Mesenchymal stem cell (in vitro differentiated cells and primary cell): ENCODE results near the gene WNT10A.

Experiments used
- DNase-seq: peaks from one replicate; pipeline ENCODE4 v3.0.0-alpha.2; 2013
- H2AFZ ChIP-seq: one replicate; pipeline ENCODE4 v1.6.1; 2013; ENCODE audit warnings: low read depth, mild to moderate bottlenecking, control low read depth, inconsistent platforms, low read length, moderate library complexity
- H2AK5ac ChIP-seq: 2 replicates; pipeline ENCODE4 v1.6.1; 2013; ENCODE audit warnings: low read length, moderate library complexity, mild to moderate bottlenecking, inconsistent platforms; ENCODE audit not compliant: severe bottlenecking
- H2BK120ac ChIP-seq: one replicate; pipeline ENCODE4 v1.6.1; 2013; ENCODE audit warnings: low read depth, mild to moderate bottlenecking, inconsistent platforms, low read length, moderate library complexity
- H2BK12ac ChIP-seq, 2 experiments: one replicate each; pipeline ENCODE4 v1.6.1; 2013; ENCODE audit warnings: inconsistent platforms in 2 of 2, low read length in 2 of 2, mild to moderate bottlenecking in 2 of 2, moderate library complexity in 2 of 2, control low read depth in 1 of 2
- H2BK15ac ChIP-seq: one replicate; pipeline ENCODE4 v1.6.1; 2013; ENCODE audit warnings: mild to moderate bottlenecking, low read depth, inconsistent platforms; ENCODE audit not compliant: poor library complexity, severe bottlenecking
- H2BK5ac ChIP-seq: 2 replicates; pipeline ENCODE4 v1.6.1; 2013; ENCODE audit warnings: low read depth, mild to moderate bottlenecking, low read length, control low read depth, inconsistent platforms; ENCODE audit not compliant: poor library complexity, severe bottlenecking
- H3K14ac ChIP-seq, 2 experiments: one replicate each; pipeline ENCODE4 v1.6.1; 2013; ENCODE audit warnings: inconsistent platforms in 2 of 2, low read length in 2 of 2, control low read depth in 1 of 2, mild to moderate bottlenecking in 1 of 2, moderate library complexity in 1 of 2
- H3K18ac ChIP-seq, 2 experiments: one replicate each; pipeline ENCODE4 v1.6.1; 2013; ENCODE audit warnings: inconsistent platforms in 2 of 2, low read length in 2 of 2, control low read depth in 1 of 2, low read depth in 1 of 2, mild to moderate bottlenecking in 1 of 2
- H3K23ac ChIP-seq, 2 experiments: one replicate each; pipeline ENCODE4 v1.6.1; 2013; ENCODE audit warnings: inconsistent platforms in 2 of 2, low read length in 2 of 2, mild to moderate bottlenecking in 2 of 2, moderate library complexity in 2 of 2, control low read depth in 1 of 2
- H3K27ac ChIP-seq: 2 replicates; pipeline ENCODE4 v1.5.1; 2013; ENCODE audit warnings: mild to moderate bottlenecking, moderate library complexity, low read length, control low read depth, inconsistent platforms; ENCODE audit not compliant: poor library complexity, severe bottlenecking
- H3K27me3 ChIP-seq, 2 experiments: 2 replicates each; pipeline versions ENCODE4 v1.6.1 to v1.7.0; 2013; ENCODE audit warnings: low read length in 2 of 2, mild to moderate bottlenecking in 2 of 2, moderate library complexity in 2 of 2, control low read depth in 1 of 2, inconsistent platforms in 1 of 2; ENCODE audit not compliant: control insufficient read depth in 1 of 2, insufficient read depth in 1 of 2
- H3K36me3 ChIP-seq, 2 experiments: 2 replicates each; pipeline versions ENCODE4 v1.6.1 to v1.7.0; 2013; ENCODE audit warnings: low read length in 2 of 2, control low read depth in 1 of 2, inconsistent platforms in 1 of 2, low read depth in 1 of 2, mild to moderate bottlenecking in 1 of 2; ENCODE audit not compliant: insufficient read depth in 2 of 2, control insufficient read depth in 1 of 2
- H3K4ac ChIP-seq, 2 experiments: one replicate each; pipeline ENCODE4 v1.6.1; 2013; ENCODE audit warnings: inconsistent platforms in 2 of 2, low read length in 2 of 2, mild to moderate bottlenecking in 2 of 2, moderate library complexity in 2 of 2, control low read depth in 1 of 2, low read depth in 1 of 2
- H3K4me1 ChIP-seq: 2 replicates; pipeline ENCODE4 v1.6.1; 2013; ENCODE audit warnings: low read depth, low read length, control low read depth; ENCODE audit not compliant: control insufficient read depth, insufficient read depth
- H3K4me2 ChIP-seq: 2 replicates; pipeline ENCODE4 v1.6.1; 2013; ENCODE audit warnings: low read length, mild to moderate bottlenecking, inconsistent platforms; ENCODE audit not compliant: poor library complexity, severe bottlenecking
- H3K4me3 ChIP-seq, 2 experiments: 2 replicates each; pipeline versions ENCODE4 v1.5.1 to v1.7.0; 2013; ENCODE audit warnings: low read length in 2 of 2, mild to moderate bottlenecking in 2 of 2, control low read depth in 1 of 2, low read depth in 1 of 2; ENCODE audit not compliant: insufficient read depth in 1 of 2
- H3K79me1 ChIP-seq: replicated peaks from 2 replicates; pipeline ENCODE4 v1.6.1; 2013; ENCODE audit warnings: mild to moderate bottlenecking, control low read depth, low read length, inconsistent platforms; ENCODE audit not compliant: poor library complexity, severe bottlenecking
- H3K9ac ChIP-seq: 2 replicates; pipeline ENCODE4 v1.7.0; 2013; ENCODE audit warnings: mild to moderate bottlenecking, low read length, moderate library complexity
- H3K9me3 ChIP-seq: 2 replicates; pipeline ENCODE4 v1.7.0; 2013; ENCODE audit warnings: mild to moderate bottlenecking, low read length; ENCODE audit not compliant: control insufficient read depth
- H4K8ac ChIP-seq: one replicate; pipeline ENCODE4 v1.6.1; 2013; ENCODE audit warnings: inconsistent platforms, mild to moderate bottlenecking, low read length, moderate library complexity
- H4K91ac ChIP-seq: one replicate; pipeline ENCODE4 v1.6.1; 2013; ENCODE audit warnings: mild to moderate bottlenecking, low read length, inconsistent platforms
- WGBS: methylation state at CpG from one replicate; pipeline ENCODE4 v1.1.7; 2013; ENCODE audit warnings: mixed read lengths; 5-methylcytosine and 5-hydroxymethylcytosine counted together

Gene WNT10A

GRCh38 chr2:218865396-218865795 is 15.3 kb upstream of the WNT10A start:
- Histone ChIP-seq H3K9me3 (no peaks in the 10 kb centered on the region), H3K9ac (no peak overlapping the region), H2AK5ac (no peak overlapping the region), H3K4me1 (peaks cover 5% of the 10 kb centered on the region), H3K23ac (no peak overlapping the region), H2BK12ac (no peak overlapping the region), H2BK5ac (no peak overlapping the region), H4K91ac (no peak overlapping the region), H2BK15ac (no peak overlapping the region), H3K18ac (no peak overlapping the region), H4K8ac (no peak overlapping the region), H3K14ac (no peak overlapping the region), H3K36me3 (no peaks in the 10 kb centered on the region), H3K4me2 (no peak overlapping the region), H3K27ac (no peak overlapping the region), H2AFZ (no peak overlapping the region), H3K4me3 (no peak overlapping the region), H2BK120ac (no peak overlapping the region), H3K27me3 (peaks cover 80 to 89% of the 10 kb centered on the region in 2 experiments), H3K4ac (no peak overlapping the region), H3K79me1 (no peaks in the 10 kb centered on the region)
- no peak for DNase-seq
- WGBS = 82% methylated on average over 2 of the region's 4 CpGs

- Histone ChIP-seq H4K8ac (no peak overlapping the region), H3K79me1 (no peaks in the 10 kb centered on the region), H3K27ac (no peak overlapping the region), H3K36me3 (no peaks in the 10 kb centered on the region), H3K4ac (no peak overlapping the region), H3K9ac (no peak overlapping the region), H2AFZ (no peak overlapping the region), H3K23ac (no peak overlapping the region), H3K27me3 (peaks cover 80 to 90% of the 10 kb centered on the region in 2 experiments), H3K9me3 (no peaks in the 10 kb centered on the region), H2AK5ac (no peak overlapping the region), H3K4me3 (no peak overlapping the region), H3K4me2 (no peak overlapping the region), H3K4me1 (peaks cover 1% of the 10 kb centered on the region), H2BK15ac (no peak overlapping the region), H3K14ac (no peak overlapping the region), H4K91ac (no peak overlapping the region), H2BK12ac (no peak overlapping the region), H3K18ac (no peak overlapping the region), H2BK5ac (no peak overlapping the region), H2BK120ac (no peak overlapping the region)
- WGBS = 67% methylated on average over 1 of the region's 6 CpGs
- DNase-seq = no peak
Measured at GRCh38 chr2:218865999-218866398, 14.7 kb upstream of the WNT10A start.

- no peak overlapping the region for H2AK5ac ChIP-seq
- no peak overlapping the region for H2BK12ac ChIP-seq
- no peak overlapping the region for H2BK15ac ChIP-seq
- H3K4me3 ChIP-seq = no peak overlapping the region
- H3K36me3 ChIP-seq = no peaks in the 10 kb centered on the region
- H3K4me1 ChIP-seq = no peaks in the 10 kb centered on the region
- DNase-seq = no peak
- no peak overlapping the region for H2BK120ac ChIP-seq
- no peak overlapping the region for H3K23ac ChIP-seq
- no peak overlapping the region for H2BK5ac ChIP-seq
- H3K27me3 ChIP-seq = peaks cover 85 to 90% of the 10 kb centered on the region in 2 experiments
- no peaks in the 10 kb centered on the region for H3K9me3 ChIP-seq
- H4K8ac ChIP-seq = no peak overlapping the region
- H3K4ac ChIP-seq = no peak overlapping the region
- H3K9ac ChIP-seq = no peak overlapping the region
- no peak overlapping the region for H3K27ac ChIP-seq
- H3K4me2 ChIP-seq = no peak overlapping the region
- no peak overlapping the region for H4K91ac ChIP-seq
- no peaks in the 10 kb centered on the region for H3K79me1 ChIP-seq
- H3K18ac ChIP-seq = no peak overlapping the region
- no peak overlapping the region for H3K14ac ChIP-seq
- no peak overlapping the region for H2AFZ ChIP-seq
- WGBS = 44% methylated on average over 3 of the region's 6 CpGs
Measured at GRCh38 chr2:218867900-218868299, 12.8 kb upstream of the WNT10A start.

- Histone ChIP-seq H3K14ac (no peak overlapping the region), H3K23ac (no peak overlapping the region), H3K27me3 (peaks cover 89 to 92% of the 10 kb centered on the region in 2 experiments), H2AK5ac (no peak overlapping the region), H3K9ac (no peak overlapping the region), H4K91ac (no peak overlapping the region), H3K27ac (no peak overlapping the region), H2BK5ac (no peak overlapping the region), H2BK120ac (no peak overlapping the region), H3K4me1 (peaks cover 7% of the 10 kb centered on the region), H3K18ac (no peak overlapping the region), H3K4me3 (no peak overlapping the region), H3K79me1 (no peaks in the 10 kb centered on the region), H2BK12ac (no peak overlapping the region), H2AFZ (no peak overlapping the region), H3K36me3 (no peaks in the 10 kb centered on the region), H2BK15ac (no peak overlapping the region), H3K4me2 (no peak overlapping the region), H3K9me3 (no peaks in the 10 kb centered on the region), H3K4ac (no peak overlapping the region), H4K8ac (no peak overlapping the region)
- no peak for DNase-seq
- WGBS = 91% methylated on average over 9 of the region's 9 CpGs
Measured at GRCh38 chr2:218869064-218869463, 11.6 kb upstream of the WNT10A start.
